ENCODE results near the gene KRTDAP. TPM values are rescaled to one million over a fixed set of nuclear protein-coding genes. Genes with fewer than 3 reads are reported as not detected.
A peak's percentile ranks its signal among the peaks of the same experiment; 100 is the strongest.

Gene KRTDAP
- not detected for total RNA-seq

GRCh38 chr19:35490364-35490763 is at the start of gene KRTDAP:
Gene KRTDAP (minus strand): TSS chr19:35490464. CDS start chr19:35490442, 22 bp downstream.
- no peaks in the 10 kb centered on the region for H3K9me3 Mint-ChIP-seq
- H3K36me3 Mint-ChIP-seq: no peaks in the 10 kb centered on the region
- no peak for DNase-seq (ENCODE audit: low spot score in 2 of 2)
- H3K27ac Mint-ChIP-seq: no peak within 1 kb of the TSS
- no peak for ATAC-seq

GRCh38 chr19:35539850-35540249 is 49.6 kb upstream of the KRTDAP start:
- Mint-ChIP-seq H3K9me3 (no peaks in the 10 kb centered on the region), H3K36me3 (peaks cover 4 to 6% of the 10 kb centered on the region in 2 donors), H3K27ac (no peak overlapping the region)
- DNase-seq (ENCODE audit: low spot score in 2 of 2): no peak
- no peak for ATAC-seq

GRCh38 chr19:35539314-35539713 is 49.0 kb upstream of the KRTDAP start:
- Mint-ChIP-seq H3K9me3 (no peaks in the 10 kb centered on the region), H3K27ac (no peak overlapping the region), H3K36me3 (peaks cover 0 to 1% of the 10 kb centered on the region in 2 donors)
- DNase-seq (ENCODE audit: low spot score in 2 of 2) (no peak), ATAC-seq (no peak)

- DNase-seq (ENCODE audit: low spot score in 2 of 2) (no peak), ATAC-seq (peak in 1 of 2 donors; percentile 24)
- Mint-ChIP-seq H3K27ac (no peak overlapping the region), H3K9me3 (no peaks in the 10 kb centered on the region), H3K36me3 (no peaks in the 10 kb centered on the region)
Measured at GRCh38 chr19:35534803-35535480, 44.7 kb upstream of the KRTDAP start.

GRCh38 chr19:35533822-35534392 is 43.6 kb upstream of the KRTDAP start:
- peak overlapping the region in 1 of 2 donors; percentile 42 for H3K27ac Mint-ChIP-seq
- H3K9me3 Mint-ChIP-seq: no peaks in the 10 kb centered on the region
- no peaks in the 10 kb centered on the region for H3K36me3 Mint-ChIP-seq

GRCh38 chr19:35533201-35533821 is 43.0 kb upstream of the KRTDAP start, which contains the start of gene GAPDHS:
Gene GAPDHS (plus strand): TSS chr19:35533456. CDS start chr19:35533528, 72 bp downstream.
- Mint-ChIP-seq H3K36me3 (no peaks in the 10 kb centered on the region), H3K9me3 (no peaks in the 10 kb centered on the region), H3K27ac (peak within 1 kb of the TSS in 1 of 2 donors; percentile 42)
- ATAC-seq: peak; percentile 12 to 13
- no peak for DNase-seq (ENCODE audit: low spot score in 2 of 2)

More at GRCh38 chr19:35533822-35534392, 43.6 kb upstream of the KRTDAP start:
- ATAC-seq (peak; percentile 75 to 82), DNase-seq (ENCODE audit: low spot score in 2 of 2) (peak in 1 of 2 donors; percentile 36)

GRCh38 chr19:35531291-35531690 is 41.0 kb upstream of the KRTDAP start:
- Mint-ChIP-seq H3K9me3 (no peaks in the 10 kb centered on the region), H3K36me3 (no peaks in the 10 kb centered on the region), H3K27ac (peak overlapping the region in 1 of 2 donors; percentile 70)
- ATAC-seq (no peak), DNase-seq (ENCODE audit: low spot score in 2 of 2) (no peak)

GRCh38 chr19:35529241-35530218 is 39.3 kb upstream of the KRTDAP start:
- no peak for DNase-seq (ENCODE audit: low spot score in 2 of 2)
- Mint-ChIP-seq H3K9me3 (no peaks in the 10 kb centered on the region), H3K27ac (no peak overlapping the region), H3K36me3 (no peaks in the 10 kb centered on the region)
- ATAC-seq: no peak

- ATAC-seq (no peak), DNase-seq (ENCODE audit: low spot score in 2 of 2) (no peak)
- H3K27ac Mint-ChIP-seq: peak within 1 kb of the TSS; percentile 3 to 17
Measured at GRCh38 chr19:35528218-35529038, 38.2 kb upstream of the KRTDAP start, which contains the start of gene SBSN. Gene SBSN (minus strand): TSS chr19:35528311. CDS start chr19:35528281, 30 bp downstream.

GRCh38 chr19:35525873-35526272 is 35.6 kb upstream of the KRTDAP start:
- no peak overlapping the region for H3K27ac Mint-ChIP-seq
- ATAC-seq (no peak), DNase-seq (ENCODE audit: low spot score in 2 of 2) (no peak)
- H3K36me3 Mint-ChIP-seq: no peaks in the 10 kb centered on the region
- no peaks in the 10 kb centered on the region for H3K9me3 Mint-ChIP-seq

More at GRCh38 chr19:35528218-35529038, 38.2 kb upstream of the KRTDAP start, which contains the start of gene SBSN:
- Mint-ChIP-seq H3K36me3 (no peaks in the 10 kb centered on the region), H3K9me3 (no peaks in the 10 kb centered on the region)

- DNase-seq (ENCODE audit: low spot score in 2 of 2): no peak
- no peaks in the 10 kb centered on the region for H3K36me3 Mint-ChIP-seq
- no peaks in the 10 kb centered on the region for H3K9me3 Mint-ChIP-seq
- ATAC-seq: no peak
- no peak overlapping the region for H3K27ac Mint-ChIP-seq
Measured at GRCh38 chr19:35524181-35524837, 34.0 kb upstream of the KRTDAP start.

- Mint-ChIP-seq H3K27ac (no peak overlapping the region), H3K36me3 (no peaks in the 10 kb centered on the region), H3K9me3 (no peaks in the 10 kb centered on the region)
- DNase-seq (ENCODE audit: low spot score in 2 of 2) (no peak), ATAC-seq (no peak)
Measured at GRCh38 chr19:35522745-35523327, 32.6 kb upstream of the KRTDAP start.

GRCh38 chr19:35521124-35521743 is 31.0 kb upstream of the KRTDAP start:
- DNase-seq (ENCODE audit: low spot score in 2 of 2) (no peak), ATAC-seq (no peak)
- Mint-ChIP-seq H3K36me3 (no peaks in the 10 kb centered on the region), H3K27ac (no peak overlapping the region), H3K9me3 (no peaks in the 10 kb centered on the region)

- Mint-ChIP-seq H3K27ac (no peak overlapping the region), H3K9me3 (no peaks in the 10 kb centered on the region), H3K36me3 (no peaks in the 10 kb centered on the region)
- ATAC-seq: no peak
- no peak for DNase-seq (ENCODE audit: low spot score in 2 of 2)
Measured at GRCh38 chr19:35519291-35519690, 29.0 kb upstream of the KRTDAP start.
